Embryonic facial prominence (tissue), 1 donor: ENCODE data around the gene DIP2A.

Experiments
- DNase-seq: peaks from one replicate; pipeline ENCODE4 v3.0.0-alpha.2; 2016; ENCODE audit errors: extremely low spot score

Gene DIP2A, protein sequence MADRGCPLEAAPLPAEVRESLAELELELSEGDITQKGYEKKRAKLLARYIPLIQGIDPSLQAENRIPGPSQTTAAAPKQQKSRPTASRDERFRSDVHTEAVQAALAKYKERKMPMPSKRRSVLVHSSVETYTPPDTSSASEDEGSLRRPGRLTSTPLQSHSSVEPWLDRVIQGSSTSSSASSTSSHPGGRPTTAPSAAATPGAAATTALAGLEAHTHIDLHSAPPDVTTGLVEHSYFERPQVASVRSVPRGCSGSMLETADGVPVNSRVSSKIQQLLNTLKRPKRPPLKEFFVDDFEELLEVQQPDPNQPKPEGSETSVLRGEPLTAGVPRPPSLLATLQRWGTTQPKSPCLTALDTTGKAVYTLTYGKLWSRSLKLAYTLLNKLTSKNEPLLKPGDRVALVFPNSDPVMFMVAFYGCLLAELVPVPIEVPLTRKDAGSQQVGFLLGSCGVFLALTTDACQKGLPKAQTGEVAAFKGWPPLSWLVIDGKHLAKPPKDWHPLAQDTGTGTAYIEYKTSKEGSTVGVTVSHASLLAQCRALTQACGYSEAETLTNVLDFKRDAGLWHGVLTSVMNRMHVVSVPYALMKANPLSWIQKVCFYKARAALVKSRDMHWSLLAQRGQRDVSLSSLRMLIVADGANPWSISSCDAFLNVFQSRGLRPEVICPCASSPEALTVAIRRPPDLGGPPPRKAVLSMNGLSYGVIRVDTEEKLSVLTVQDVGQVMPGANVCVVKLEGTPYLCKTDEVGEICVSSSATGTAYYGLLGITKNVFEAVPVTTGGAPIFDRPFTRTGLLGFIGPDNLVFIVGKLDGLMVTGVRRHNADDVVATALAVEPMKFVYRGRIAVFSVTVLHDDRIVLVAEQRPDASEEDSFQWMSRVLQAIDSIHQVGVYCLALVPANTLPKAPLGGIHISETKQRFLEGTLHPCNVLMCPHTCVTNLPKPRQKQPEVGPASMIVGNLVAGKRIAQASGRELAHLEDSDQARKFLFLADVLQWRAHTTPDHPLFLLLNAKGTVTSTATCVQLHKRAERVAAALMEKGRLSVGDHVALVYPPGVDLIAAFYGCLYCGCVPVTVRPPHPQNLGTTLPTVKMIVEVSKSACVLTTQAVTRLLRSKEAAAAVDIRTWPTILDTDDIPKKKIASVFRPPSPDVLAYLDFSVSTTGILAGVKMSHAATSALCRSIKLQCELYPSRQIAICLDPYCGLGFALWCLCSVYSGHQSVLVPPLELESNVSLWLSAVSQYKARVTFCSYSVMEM (N-terminal part only)

DNA sequence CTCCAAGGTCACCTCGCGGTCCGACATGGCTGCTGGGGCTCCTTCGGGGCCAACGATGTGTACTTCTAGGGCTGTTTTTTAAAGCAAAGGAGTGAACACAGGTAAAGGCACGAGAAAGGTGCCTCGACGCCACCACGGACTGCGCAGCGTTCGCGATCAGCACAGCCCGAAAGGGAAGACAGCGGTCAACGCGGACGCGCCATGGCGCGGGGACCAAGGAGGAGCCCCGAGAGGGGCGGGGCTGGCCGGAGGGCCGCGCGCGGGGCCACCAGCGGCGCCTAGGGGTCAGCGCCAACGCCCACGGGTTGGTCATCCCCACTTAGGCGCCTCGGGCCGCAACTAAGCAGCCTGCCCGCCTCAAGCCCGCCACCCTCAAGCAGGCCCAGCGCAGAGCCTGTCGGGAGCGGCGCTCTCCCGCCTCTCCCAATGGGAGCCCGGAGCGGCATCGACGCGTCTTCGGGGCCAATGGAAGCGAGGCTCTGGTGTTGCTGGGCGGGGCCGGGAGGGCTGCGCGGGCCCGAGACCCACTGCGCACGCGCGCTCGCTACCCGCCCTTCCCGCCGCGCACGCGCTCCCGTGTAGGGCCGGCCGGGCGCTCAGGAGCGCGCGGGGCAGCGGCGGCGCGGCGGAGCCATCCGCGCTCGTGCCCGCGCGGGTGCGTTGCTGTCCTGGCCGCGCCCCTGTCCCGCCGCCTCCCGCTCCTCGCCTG is at the start of gene DIP2A:
DIP2A (plus strand) TSS at position 577 of the 709 bp plus-strand sequence. CDS start 241 bp downstream, outside the sequence.
- peak; percentile 90 for DNase-seq

DNA sequence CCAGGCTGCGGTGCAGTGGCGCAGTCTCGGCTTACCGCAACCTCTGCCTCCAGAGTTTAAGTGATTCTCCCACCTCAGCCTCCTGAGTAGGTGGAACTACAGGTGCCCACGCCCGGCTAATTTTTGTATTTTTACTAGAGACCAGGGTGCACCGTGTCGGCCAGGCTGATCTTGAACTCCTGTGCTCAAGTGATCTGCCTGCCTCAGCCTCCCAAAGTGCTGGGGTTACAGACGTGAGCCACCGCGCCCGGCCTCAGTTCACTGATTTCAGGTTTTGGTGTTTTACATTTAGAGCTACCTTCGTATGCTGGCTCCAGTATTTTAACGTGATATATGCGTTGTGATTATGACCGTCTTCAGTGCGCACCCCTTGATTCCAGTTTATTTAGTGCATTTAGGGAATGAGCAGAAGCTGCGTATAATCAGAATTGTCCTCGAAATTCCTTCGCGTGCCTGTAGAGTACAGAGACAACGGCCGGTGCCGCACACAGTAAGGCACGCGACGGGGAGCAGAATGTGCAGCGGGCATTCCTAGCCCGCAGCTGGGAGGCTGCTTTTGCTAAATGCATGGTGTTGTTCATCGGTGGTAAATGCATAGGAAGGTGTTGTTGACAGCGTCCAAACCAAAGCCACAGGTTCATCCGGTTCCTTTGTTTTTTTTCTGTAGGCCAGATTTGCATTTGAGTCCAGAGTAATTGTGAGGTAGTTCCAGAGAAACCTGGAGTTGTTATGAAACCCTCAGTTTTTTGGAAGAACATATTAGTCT is 48.9 kb upstream of the DIP2A start:
- no peak for DNase-seq

DNA sequence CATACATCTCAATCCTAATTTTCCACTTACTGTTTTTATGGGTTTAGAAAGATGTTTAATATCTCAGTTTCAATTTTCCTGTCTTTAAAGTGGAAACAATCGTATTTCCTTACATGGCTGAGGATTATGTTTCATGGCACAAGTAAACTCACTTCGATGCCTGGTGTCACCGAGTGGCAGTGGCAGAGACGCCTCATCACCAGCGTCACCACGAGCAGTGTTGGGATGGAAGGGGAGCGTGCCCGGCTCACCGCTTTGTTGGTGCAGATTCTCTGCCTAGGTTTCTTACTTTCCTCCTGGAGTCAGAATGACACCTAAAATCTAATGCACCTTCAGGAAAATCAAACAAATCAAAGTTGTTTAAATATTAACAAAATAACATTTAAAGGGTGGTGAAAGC is 48.2 kb upstream of the DIP2A start:
- no peak for DNase-seq

DNA sequence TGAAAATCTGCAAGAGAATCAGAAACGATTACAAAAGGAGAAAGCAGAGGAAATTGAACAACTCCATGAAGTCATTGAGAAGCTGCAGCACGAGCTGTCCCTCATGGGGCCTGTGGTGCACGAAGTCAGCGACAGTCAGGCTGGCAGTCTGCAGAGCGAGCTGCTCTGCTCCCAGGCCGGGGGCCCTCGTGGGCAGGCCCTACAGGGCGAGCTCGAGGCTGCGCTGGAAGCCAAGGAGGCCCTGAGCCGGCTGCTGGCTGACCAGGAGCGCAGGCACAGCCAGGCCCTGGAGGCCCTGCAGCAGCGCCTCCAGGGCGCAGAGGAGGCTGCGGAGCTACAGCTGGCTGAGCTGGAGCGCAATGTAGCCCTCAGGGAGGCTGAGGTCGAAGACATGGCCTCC is 47.5 kb upstream of the DIP2A start:
- DNase-seq: no peak

DNA sequence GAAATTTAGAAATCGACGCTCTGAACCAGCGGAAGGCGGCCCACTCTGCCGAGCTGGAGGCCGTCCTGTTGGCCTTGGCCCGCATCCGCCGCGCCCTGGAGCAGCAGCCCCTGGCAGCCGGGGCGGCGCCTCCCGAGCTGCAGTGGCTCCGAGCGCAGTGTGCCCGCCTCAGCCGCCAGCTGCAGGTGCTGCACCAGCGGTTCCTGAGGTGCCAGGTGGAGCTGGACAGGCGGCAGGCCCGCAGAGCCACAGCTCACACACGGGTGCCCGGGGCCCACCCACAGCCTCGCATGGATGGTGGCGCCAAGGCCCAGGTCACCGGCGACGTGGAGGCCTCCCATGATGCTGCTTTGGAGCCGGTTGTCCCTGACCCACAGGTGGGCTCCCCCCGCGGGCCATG is 47.0 kb upstream of the DIP2A start:
- no peak for DNase-seq

DNA sequence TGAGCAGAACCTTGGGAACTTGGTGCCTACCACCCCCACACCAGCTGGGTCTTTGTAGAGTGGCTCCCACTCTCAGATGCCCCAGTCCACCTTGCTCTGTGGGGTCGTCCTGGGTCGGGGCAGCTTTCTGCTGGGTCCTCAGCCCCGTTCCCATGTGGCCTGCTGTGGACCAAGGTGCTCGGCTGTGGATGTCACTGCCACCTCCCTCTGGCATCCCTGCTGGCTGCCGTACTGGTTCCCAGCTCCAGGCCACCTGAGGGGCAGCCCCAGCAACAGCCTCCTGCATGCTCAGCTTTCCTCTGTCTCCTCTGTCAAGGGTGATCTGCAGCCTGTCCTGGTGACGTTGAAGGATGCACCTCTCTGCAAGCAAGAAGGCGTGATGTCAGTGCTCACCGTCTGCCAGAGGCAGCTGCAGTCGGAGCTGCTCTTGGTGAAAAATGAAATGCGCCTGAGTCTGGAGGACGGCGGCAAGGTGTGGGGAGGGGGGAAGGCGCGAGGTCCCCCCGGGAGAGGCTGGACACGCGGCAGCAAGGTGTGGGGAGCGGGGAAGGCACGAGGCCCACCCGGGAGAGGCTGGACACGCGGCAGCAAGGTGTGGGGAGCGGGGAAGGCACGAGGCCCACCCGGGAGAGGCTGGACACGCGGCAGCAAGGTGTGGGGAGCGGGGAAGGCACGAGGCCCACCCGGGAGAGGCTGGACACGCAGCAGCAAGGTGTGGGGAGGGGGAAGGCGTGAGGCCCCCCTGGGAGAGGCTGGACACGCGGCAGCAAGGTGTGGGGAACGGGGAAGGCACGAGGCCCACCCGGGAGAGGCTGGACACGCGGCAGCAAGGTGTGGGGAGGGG is 45.9 kb upstream of the DIP2A start:
- DNase-seq: no peak

DNA sequence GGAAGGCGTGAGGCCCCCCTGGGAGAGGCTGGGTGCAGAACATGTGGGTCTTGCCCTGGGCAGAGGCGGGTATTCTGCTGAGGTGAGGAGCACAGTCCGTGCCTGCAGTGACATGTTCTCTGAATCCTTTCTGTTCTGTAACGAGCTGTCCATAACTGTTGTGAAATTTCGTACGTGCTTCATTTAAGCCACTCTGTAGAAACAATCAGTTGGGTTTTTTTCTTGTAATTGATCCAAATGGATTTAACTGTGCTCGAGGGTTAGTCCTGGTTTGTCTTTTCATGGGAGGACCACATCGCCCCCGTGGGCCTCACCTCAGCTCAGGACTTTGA is 45.4 kb upstream of the DIP2A start:
- DNase-seq: no peak

DNA sequence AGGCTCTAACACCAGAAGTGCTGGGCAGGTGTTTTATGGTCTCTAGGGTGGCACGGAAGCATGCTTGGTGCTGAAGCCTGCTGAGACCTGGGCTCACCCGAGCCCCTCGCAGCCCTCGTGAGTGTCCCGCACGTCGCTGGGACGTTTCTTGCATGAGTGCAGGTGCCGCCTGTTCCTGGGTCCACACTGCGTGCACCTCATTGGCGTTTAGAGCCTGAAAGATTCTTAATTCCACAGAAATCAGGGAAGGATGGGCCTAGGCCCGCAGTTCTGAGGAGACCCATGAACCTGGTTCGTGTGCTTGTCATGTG is 43.8 kb upstream of the DIP2A start:
- DNase-seq: no peak

DNA sequence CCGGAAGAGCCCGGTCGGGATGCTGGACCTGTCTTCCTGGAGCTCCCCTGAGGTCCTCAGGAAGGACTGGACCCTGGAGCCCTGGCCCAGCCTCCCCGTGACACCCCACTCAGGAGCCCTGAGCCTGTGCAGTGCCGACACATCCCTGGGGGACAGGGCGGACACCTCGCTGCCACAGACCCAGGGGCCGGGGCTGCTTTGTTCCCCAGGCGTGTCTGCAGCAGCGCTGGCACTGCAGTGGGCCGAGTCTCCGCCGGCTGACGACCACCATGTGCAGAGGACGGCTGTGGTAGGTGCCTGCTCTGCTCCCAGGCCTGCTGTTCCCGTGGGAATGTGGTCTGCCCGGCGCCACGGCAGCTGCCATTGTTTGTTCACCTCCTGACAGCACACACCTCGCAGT is 42.1 kb upstream of the DIP2A start:
- no peak for DNase-seq

DNA sequence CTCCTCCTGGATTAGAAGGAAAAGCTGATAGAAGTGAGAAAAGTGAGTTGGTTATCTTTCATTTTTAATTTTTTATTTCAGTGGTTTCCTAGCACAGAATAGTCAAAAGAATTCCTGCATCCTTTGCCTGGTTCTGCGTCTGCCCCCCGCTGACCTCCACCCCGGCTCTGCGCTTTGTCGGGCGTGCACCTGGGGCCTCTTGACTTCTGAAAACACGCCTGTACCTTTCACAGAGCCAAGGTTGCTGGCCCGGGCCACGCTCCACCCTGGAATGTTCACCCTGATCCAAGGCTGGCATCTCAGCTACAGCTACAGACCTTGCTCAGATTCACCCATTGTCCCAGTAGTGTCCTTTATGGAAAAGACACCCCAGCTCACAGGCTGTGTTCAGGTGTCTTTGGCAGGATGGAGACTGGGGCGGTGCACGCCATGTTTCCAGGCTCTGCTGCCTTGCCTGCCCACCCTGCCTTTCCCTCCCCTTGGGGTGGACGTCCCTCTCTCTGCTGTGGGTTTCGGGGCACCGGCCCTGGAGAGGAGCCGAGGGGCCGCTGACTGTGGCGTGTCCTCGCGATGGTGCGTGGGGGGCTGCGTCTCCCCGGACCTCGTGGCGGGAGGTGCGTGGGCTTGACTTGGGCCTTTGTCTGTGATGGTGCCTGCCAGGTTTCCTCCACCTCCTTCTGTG is 40.3 kb upstream of the DIP2A start:
- no peak for DNase-seq

DNA sequence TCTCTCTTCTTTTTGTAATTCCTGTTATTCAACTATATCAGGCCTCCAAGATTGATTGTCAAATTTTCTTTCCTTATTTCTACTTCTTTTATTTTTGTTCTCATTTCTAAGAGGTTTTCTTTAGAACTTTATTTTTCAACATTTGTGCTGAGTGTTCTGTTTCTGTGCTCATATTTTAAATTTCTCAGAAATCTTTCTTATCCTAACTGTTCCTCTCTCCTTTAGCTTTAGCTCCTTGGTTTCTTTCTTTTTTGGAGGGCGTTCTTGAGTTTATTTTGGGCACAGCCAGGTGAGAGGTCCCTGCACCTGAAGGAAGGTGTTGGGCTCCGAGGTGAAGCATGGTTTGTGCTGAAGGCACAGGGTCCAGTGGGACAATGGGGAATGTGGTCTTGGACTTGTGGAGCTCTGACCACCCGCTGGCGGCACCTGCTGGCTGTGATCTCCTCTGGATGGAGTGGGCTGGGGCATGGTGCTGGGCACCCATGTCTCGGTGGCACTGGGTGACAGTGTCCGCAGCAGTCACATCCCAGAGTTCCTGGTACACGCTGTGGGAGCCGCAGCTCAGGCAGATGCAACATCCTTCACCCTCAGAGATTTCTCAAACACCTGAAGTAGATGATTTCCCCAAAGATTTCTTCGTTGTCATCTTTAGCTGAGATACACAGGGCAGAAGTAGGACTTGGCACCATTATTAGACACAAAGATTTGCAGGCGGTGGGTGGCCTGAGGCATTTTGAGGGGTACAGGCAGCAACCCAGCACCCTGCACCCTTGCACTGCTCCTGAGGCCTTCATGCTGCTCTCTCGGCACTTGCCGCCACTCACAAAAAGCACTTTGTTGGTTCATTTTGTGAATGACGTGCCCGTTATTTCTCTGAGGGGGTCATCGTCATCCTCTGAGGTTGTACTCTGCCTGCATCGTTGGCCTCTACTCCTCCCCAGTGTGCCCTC is 38.2 kb upstream of the DIP2A start:
- DNase-seq: no peak

DNA sequence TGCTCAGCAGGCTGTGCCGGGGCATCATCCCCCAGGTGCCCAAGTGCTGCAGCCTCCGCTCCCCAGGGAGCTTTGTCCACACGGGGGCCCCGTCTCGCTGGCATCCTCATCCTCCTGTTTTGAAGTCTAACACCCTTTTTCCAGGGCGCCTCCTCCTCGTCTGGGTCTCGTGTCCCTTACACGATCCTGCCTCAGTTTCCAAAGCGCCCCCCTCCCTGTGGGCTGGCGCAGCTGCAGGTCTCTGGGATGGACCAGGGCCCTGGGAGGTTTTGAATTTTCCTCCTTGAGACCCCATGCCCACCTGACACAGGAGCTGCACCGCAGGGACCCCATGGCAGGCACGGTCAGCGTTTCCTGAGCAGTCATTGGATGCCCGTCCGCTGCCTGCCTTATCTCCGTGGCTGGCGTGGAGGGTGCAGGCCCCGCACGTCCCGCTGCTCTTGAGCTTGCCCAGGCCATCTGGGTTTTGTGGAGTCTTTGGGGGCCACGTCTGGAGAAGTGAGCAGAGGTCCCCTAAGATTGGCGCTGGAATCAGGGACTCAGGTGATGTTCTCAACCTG is 37.4 kb upstream of the DIP2A start:
- DNase-seq: no peak

DNA sequence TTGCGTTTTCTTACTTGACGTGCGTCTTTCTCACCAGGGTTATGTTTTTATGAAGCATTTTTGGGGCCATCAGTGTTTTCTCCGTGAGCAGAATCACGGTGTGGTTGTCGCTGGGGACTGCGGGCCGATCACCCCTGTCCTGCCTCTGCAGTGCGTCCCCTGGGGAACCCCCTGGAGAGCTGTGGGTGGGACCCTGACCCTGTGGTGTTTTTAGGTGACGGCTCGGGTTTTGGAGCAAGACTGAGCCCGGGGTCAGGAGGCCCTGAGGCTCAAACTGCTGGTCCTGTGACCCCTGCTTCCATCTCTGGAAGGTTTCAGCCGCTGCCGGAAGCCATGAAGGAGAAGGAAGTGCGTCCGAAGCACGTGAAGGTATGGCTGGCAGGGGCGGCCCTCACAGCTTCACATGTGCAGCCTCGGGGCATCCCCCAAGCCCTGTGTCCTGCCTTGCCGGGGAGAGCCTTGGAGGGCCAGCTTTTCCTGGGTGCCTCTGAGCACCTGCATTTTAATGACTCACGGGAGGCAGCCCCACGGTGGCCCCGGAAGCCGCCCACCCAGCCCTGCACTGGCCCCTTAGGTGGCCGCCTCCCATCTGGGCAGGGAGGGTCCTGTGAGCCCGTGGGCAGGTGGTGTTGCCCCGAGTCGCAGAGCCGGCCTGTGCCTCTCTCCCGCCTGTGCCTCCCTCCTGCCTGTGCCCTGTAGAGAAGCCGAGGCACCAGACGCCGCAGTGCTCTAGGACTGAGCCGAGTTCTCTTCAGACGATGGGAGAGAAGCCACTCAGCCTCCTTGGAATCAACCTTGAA is 36.7 kb upstream of the DIP2A start:
- no peak for DNase-seq

DNA sequence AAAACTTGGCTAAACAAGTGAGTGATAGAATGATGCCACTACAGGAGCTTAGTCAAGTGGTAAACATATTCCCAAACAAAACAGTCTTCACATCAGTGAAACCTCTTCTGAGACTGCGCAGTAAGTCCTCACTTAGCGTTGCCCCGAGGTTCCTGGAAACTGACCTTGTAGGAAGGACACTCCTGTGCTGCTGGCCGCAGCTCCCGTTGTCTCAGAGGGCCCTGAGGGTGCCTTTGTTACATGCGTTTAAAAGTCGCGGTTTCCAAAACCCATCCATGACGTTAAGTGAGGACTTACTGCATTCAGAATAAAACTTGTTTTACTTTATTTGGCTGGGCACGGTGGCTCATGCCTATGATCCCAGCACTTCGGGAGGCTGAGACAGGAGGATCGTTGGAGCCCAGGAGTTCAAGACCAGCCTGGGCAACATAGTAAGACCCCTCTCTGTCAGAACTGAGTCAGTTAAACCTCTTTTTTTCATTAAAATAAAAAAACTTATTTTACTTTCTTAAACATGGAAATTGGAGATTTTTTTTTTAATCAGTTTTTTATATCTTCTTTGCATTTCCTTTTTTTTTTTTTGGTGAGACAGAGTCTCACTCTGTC is 36.0 kb upstream of the DIP2A start:
- no peak for DNase-seq

DNA sequence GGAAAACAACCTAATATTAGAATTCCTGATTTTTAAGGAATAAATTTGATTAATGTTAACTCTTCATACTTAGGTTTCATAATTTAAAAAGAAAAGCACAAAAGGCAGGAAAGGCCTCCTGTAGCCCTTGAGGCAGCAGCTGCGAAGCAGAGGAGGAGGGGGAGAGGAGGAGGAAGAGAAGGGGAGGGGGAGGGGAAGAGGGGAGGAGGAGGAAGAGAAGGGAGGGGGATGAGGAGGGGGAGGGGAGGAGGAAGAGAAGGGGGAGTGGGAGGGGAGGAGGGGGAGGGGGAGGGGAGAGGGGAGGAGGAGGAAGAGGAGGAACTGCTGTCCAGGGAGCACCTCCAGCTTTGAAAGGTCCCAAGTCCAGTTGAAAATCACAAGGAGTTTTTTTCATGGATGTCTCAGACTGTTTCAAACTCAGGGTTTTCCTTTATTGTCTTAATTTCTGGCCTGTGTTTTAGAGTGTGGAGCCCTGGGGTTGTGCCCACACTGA is 35.1 kb upstream of the DIP2A start:
- no peak for DNase-seq

DNA sequence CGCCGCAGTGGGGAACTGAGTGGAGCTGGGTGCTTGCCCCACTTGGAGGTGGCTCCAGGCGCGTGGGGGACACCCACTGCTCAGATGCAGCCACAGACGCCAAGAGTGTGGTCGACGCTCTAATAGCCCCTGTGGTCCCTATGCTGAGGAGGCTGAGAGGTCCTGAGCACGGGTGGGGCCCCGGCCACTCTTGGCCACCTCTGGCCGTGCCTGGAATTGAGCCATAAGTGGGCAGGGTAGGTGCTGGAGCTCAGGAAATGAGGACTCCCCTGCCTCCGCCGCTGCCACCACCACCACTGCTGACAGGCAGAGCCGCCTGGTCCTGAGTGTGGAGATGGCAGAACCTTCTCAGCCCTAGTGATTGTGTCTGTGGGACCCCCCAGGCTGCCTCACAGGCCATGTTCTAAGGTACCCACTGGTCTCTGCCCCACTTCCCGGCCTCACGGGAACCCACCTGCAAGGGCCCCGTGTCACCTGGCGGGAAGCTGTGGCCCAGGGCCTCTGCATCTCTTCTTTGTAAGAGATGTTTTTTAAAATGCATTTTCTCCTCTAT is 34.6 kb upstream of the DIP2A start:
- no peak for DNase-seq
